ENCODE results near the gene TRAPPC14.

Gene TRAPPC14

DNA sequence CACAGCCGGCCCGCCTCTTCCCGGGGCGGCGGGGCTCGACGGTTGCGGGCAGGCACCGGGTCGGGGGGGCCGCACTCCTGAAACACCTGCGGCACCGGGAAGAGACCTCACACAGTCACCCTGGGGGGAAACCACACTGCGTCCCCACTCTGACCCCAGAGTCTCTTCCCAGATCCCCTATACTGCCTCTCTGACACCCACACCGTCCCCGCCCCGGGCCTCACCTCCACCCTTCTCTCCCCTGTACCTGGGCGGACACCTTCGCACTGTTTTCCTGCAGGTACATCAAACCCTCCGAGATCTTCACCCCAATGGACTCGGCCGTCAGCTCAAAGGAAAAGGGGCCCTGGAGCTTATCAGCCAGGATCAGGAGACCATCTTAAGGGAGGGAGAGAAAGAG is 13.3 kb upstream of the TRAPPC14 start:
- DNase-seq = no peak

DNA sequence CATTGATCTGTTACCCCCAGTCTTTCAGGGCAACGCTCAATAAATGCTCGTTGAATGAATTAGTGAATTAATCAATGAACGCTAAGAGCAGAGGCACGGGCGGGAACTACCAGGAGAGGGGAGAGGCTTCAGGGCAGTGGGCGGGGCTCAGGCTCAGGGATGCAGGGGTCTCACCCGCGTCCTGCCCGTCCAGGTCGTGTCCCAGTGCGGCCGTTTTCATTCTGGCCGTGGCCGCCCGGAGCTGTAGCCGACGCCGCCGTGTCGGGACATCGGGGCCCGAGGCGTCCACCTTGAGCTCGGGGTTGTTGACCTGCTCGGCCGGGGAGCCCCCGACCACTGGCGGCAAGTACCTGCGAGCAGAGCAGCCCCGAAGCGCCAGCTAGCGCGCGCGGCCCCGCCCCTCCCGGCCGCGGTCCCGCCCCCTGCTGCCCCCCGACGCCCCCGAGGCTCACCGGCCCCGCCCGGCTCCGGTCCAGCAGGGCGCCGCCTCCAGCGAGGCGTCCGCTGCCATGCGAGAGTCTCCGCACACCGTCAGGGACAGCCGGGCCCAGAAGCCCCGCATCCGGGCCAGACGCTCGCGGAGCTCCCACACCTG is 12.7 kb upstream of the TRAPPC14 start:
- no peak for DNase-seq

DNA sequence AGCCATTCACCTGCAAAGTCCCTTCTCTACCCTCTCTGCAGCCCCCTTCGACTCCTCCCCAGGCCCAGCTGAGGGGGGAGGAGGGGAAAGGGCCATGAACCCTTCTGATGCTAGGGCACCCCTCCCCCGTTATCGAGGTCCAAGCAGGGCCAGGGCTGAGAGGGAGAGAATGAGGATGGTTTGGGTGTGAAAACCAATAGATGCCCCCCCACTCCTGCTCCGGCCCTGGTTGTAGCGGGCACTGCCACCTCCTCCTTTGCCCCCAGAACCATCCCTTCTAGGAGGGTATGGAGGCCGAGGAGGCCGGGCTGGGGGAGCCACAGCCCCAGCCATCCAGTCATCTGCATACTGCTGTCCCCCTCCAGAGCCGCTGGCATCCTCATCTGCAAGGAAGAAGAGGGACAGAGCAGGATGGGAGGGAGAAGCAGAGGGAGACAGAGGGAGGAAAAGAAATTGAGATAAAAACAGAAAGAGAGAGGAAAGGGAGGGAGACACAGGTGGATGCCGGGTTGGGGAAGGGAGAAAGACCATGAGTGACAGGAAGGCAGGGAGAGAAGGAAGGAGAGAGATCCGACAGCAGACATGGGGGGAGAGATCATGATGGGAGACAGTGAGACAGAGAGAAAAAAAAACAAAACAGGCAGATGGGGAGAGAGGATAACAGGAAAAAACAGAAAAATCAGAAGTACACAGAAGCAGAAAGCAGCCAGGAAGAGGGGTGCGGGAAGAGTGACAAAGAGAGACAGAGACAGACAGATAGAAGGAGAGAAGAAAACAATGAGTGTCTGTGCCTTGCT is 11.8 kb upstream of the TRAPPC14 start:
- no peak for DNase-seq

DNA sequence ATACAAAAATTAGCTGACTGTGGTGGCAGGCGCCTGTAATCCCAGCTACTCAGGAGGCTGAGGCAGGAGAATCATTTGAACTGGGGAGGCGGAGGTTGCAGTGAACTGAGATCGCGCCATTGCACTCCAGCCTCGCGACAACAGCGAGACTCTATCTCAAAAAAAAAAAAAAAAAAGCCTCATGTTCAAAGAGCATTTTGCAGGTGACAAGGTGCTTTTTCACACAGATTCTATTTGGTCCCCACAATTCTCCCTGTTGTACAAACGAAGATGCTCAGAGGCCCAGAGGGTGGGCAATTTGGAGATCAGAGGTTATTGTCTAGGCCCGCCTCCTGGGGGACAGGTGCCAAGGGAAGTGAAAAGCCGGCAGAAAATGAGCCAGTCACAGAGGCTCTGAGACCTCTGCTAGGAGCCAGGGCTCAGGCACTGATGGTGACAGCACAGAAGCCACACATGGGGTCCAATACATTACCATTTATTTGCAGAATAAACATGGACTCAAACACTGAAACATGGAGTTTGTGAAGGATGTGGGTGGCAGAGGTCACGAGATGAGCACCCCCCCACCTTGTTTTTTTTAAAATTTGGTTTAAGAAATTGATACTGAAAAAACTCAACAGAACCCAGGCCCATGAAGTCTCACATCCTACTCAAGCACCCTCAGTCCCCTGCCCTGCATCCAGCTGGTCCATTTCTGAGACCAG is 10.8 kb upstream of the TRAPPC14 start:
- no peak for DNase-seq

DNA sequence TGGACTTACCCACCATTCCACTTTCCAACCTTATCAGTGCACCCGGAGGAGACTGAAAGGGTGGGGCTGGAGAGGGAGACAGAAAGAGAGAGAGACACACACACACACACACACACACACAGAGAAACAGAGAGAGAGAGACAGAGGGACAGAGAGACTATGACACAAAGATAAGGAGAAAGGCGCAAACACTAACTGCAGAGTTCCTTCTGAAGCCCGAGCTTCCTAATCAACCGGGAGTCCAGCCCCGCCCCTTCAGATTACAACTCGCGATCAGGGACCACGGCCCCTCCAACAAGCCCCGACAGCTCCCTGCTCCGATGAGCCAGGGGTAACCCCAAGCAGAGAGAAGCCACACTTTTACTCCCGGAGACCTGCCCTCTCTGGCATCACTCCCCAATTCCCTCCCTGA is 9.4 kb upstream of the TRAPPC14 start:
- DNase-seq = no peak

DNA sequence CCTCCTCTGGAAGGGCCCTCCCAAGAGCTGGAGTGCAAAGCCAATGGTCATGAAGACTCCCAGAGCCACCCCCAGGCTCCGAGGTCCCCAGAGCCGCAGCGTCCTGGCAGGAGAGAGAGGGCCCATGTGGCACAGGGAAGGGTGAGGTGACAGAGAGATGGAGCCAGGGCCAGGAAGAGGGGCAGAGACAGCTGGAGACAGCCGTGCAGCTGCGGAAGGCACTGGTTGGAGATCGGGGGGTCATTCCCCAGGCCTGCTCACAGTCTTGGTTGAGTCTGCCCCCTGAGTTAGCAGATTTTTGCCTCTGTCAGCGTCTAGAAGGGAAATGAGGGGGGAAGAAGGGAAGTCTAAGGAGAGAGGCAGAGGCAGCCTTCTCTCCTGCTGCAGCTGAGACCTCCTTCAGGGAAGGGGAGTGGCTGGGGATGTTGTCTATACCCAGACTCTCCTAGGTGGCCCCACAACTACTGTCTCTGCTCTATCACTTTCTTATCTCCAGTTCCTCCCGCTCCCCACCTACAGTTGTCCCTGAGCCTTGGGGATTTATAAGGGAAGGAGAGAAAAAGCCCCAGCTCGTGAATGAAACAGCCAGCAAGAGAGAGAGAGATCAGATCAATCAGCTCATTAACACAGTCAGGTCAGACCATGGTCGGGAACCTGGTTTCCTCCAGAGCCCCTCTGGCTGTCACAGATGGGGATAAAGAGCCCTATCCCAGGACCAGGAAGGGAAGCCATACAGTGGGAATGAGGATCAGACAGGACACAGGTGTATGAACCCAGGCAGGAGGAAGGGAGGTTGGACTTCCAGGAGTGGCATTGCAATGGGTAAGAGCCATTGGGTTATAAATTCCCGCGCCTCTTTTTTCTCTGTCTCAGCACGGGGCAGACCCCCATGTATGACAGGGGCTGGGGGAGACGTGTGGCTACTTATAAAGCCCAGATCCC is 8.7 kb upstream of the TRAPPC14 start:
- no peak for DNase-seq

DNA sequence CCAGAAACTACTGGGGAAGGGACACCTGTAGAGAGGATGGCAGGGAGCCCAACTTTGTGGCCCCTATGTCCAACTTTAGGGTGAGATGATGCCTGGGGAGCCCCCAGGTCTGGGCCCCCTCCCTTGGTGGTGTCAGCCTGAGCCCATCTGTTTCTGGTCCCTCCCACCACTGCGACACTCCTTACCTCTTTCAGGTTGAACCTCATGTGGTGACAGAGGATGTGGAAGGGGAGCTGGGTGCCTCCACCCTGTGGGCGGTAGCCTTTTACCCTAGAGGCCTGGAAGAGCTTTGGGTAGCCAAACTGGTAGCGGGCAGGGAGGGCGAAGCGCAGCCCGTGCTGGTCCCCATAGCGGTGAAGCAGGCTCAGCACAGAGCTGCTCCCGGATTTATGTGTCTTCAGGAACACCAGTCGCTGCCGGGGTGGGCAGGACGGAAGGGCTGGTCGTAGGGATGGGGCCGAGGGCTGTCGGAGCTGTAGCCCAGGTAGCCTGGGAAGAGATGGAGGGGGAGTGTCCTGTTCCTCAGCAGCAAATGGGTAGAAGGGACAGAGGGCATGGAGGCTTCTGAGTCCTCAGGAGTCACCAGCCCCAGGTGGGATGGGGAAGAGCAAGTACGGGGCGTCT is 7.9 kb upstream of the TRAPPC14 start:
- DNase-seq = no peak

DNA sequence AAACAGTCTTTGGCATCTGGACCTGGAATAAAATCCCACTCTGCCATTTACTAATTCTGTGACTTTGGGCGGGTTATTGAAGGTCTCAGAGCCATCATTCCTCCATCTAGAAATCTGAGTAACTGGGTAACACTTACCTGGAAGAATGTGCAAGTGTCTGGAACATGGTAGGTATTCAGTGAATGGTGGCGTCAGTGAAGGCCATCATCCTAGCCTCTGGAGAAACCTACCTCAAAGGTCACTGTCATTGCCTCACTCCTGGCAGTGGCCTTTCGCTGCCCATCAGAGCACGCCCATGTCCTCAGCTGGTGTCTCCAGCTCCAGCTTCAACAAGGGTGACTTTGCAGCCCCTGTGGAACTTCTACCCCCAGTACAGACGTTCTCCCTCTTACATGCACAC is 5.3 kb upstream of the TRAPPC14 start:
- DNase-seq = no peak

DNA sequence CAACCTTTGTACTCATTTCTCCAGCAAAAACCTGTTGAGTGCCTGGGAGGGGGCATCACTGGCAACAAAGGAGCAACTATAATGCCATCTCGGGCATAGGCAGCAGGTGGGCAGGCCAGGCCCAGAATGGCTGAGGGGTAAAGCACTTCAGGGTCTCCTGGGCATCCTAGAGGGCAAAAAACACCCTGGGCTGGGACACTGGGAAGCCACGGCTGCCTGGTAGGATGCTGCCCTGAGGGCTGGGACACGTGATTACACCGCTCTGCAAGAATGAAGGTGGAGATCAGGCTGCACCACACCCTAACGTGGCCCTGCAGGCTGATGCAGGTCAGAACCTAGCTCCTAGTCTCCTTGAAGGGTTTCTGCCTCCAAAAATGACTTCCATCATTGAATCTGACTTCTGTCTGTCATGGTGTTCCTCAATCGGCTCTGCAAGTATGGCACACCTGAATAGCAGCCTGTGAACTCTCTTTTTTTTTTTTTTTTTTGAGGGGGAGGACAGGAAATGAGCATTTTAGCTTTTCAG is 4.5 kb upstream of the TRAPPC14 start:
- no peak for DNase-seq

DNA sequence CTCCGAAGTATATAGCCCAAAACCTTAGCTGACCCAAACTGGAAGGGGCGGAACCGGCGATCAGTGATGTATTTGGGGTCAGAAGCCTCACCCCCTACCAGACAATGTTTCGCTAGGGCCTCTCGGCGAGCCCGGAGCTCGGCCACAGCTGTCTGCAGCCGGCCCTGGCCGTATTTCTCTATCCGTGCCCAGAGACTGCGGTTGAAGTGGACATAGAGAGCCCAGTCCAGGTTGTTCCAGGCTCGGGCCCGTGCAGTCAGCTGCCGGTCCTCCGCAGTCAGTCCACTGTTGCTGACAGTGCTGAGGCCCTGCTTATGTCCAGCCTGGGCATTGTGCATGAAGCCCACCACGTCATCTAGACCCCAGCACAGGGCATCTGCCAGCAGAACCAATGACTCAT is 1.5 kb upstream of the TRAPPC14 start:
- DNase-seq = no peak

DNA sequence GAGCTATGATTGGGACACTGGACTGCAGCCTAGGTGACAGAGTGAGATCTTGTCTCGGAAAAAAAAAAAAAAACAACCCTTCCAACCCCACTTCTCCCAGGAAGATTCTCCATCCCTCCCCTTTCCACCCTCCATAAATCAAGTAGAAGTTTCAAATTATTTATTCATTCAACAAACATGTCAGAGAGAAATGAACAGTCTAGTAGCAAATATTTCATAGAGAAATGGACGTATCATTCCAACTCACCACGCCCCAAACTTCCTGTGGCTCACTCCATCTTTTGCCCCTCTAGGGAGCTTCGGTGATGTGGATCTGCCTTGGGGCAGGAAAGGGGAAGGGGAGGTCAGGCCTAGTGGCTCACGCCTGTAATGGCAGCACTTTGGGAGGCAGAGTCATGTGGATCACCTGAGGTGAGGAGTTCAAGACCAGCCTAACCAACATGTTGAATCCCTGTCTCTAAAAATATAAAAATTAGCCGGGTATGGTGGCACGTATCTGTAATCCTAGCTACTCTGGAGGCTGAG is 638 bp upstream of the TRAPPC14 start:
- DNase-seq = no peak

DNA sequence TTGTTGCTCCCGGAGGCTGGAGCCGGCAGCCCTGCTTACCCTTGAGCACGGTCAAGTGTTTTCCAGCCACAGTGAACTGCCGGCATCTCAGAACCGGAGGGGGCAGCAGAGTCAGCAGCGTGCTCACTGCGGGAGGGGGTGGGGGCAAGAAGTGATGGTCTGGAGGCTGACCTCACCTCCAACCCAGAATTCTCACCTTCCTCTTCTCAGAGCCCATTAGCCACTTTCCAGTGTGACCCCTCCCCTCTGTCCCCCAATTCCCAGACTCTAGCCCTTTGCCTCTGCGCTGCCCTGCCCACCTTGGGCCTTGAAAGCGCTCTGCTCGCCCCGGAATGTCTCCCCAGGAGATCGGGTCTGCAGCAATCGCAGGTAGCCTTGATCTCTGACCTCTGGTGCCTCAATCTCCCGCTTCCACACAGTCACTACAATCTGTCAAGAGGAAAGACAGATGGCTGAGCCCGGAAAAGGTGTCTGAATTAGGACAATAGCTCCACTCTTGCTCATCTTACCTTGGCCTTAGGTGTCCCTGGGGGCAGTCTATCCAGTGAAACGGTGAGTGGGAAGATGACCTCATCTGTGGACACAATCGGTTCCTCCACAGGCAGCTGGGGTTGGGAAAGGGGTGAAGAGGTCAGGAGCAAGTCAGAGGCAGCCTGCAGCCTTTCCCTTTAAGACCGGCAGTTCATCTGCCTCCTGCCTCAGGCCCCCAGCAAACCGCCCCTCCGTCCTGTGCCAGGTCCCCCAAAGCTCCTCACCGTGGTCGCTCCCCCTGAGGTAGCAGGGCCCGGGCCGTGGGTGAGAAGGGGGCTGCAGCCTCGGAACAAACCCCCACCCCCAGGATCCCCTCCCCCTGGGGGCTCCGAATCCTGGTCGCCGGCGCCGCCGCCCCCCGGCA is 942 bp downstream of the TRAPPC14 start:
- no peak for DNase-seq

DNA sequence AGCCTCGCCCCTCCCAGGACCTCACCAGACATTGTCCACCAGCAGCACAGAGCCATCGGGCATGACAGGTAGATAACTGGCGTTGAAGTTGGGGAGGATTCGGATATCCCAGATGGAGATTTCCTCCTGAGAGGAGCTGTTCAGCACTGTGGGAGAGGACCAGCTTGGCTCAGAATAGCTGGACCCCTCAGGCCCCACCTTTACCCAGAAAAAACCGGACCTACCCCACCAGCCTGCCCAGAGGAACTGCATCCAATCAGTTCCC is 1.5 kb downstream of the TRAPPC14 start:
- no peak for DNase-seq

DNA sequence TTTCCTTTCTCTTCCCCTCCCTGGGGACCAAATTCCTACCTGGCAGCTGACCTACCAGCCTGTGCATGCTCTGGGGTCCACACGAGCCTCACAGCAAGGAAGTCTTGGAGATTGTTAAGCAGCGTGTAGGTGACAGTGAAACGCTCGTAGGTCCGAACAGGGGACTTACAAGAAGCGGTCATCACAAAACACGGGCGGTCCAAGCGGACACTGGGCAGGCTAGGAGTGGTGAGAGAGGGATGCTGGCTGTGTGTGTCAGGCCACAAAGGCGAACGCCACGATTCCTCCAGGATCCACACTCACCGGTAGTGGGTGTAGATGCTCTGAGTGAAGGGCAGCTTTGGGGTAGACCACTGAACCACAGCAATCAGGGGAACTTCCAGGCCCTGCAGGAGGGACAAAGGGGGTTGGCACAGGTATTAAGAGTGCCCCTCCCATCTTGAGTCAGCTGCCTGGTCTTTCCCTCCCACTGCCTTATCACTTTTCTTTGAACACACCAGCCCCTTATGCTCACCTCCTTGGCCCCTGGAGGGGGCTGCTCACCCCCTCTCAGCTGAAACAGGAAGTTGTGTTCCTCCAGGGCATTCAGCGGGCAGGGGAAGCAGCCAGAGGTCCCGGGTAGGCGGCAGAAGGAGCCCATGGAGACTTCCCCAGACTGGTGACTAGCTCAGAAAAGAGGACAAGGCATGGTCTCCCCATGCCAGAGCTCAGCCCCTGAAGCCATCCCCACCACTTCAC is 2.0 kb downstream of the TRAPPC14 start:
- peak; percentile 37 for DNase-seq

DNA sequence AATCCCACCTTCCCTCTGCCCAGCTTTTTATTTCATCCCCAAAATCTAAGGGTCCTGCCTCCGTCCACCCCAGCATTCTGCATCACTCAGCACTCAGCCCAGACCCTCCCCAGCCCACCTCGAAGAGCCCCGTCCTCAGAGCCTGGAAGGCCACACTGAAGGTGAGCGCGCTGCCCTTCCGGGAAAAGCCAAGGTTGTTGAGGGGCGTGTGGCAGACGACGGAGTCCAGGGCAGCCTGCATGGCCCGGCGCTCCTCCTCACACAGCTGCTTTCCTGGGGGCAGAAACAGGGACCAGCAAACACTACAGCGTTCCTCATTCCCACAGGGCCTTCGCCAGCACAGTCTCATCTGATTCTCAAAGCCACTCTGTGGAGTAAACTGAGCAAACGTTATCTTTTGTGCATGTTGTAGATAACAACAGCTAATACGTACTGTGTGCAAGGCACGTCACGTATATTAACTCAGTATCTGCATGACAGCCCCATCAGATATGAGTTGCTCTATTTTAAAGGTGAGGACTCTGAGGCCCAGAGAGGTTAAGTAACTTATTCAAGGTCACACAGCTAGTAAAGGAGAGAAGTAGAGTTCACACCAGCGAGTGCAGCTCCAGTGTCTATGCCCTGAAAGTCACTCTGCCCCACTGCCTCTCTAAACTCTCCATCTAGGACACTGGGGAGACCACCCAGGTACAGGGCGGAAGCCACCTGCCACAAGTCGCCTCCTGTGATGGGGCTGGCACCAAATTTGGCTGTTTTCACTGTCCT is 2.8 kb downstream of the TRAPPC14 start:
- DNase-seq = no peak

DNA sequence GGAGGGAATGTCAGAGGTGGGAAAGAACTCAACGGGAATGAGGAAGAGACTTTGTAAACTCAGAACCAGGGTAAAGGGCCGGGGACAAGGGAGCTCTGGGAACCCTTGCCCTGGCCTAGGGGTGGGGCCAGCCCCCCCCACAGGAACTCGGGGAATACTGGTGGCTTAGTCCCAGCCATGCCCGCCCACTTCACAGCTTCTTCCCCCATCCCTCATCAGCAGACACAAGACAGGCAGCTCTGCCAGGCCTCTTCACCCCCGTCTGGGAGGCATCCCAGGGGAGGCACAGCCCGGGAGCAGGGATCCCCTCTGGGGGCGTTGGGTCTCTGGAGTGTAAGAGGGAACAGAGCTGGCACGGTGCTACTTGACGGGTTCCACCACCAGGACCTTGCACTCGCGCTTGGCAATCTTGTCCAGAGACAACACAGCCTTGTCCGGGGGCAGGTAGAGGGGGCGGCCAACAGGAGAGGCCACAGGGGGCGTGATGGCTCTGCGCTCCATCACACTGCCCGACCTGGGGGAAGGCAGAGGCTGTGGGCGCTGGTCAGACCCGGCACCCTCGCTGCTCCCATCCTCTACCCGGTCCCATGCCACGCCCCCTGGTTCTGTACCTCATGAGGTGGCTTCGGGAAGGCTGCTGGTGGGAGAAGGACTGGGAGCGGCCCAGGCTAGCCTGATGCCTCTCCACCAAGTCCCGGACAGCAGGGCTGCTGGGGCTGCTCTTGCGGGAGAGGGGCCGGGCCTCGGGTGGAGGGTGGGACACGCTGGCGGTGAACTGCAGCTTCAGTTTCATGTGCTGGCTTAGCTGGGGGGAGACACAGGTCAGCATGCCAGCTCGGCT is 3.7 kb downstream of the TRAPPC14 start:
- no peak for DNase-seq

DNA sequence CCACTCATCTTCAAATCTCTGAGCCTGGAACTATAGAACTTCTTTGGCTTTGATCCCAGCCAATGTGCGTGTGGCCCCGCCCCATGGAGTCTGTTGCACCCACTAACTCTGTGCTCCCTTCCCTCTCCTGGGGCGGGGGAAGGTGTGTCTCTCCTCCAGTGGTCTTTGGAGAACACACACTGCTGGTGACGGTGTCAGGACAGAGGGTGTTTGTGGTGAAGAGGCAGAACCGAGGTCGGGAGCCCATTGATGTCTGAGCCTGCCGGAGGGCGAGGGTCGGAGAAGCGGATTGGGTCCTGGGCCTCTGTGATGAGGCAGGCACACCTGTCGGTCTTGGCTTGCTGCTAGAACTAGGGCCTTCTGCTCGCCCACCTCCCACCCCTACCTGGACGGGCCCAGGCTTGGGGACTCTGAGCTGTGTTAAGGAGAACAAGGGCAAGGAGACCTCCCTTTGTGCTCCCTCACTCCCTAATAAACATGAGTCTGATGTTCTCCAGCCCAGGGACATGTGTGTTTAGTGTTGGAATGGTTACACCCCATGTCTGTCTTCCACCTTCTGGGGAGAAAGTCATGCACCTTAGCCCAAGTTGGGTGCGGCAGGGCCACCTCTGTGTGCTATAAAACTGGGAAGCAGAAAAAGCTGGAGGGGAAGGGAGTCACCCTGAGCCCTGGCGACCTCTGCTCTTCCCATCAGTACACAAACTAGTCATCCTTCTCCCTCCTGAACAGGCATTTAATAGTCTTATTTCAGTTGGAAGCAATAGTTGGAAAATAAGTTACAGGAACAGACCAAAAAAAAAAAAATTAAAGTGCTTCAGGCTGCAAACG is 4.6 kb downstream of the TRAPPC14 start:
- DNase-seq = no peak
